Gastrocnemius medialis (tissue), 4 donors: ENCODE measurements around the gene GGACT. TPM values are rescaled to one million over a fixed set of nuclear protein-coding genes. Genes with fewer than 3 reads are reported as not detected.

Source experiments
- ATAC-seq, 2 donors: fragments of 150-250 bp; one replicate each; pipeline ENCODE4 v1.9.1; 2016
- DNase-seq, 2 donors: peaks; one replicate each; pipeline ENCODE4 v3.0.0-alpha.2; 2019
- H3K27ac ChIP-seq, 4 donors: fragments of 200-600 bp; sonication (generic); 1 replicate in 1 of 4; 2 replicates in 3 of 4; pipeline ENCODE4 v1.5.1; 2016 to 2018; ENCODE audit warnings: mild to moderate bottlenecking in 2 of 4, moderate library complexity in 1 of 4
- H3K27me3 ChIP-seq, 3 donors: fragments of 200-600 bp; sonication (generic) in 2 of 3; 1 replicate in 1 of 3; 2 replicates in 2 of 3; pipeline versions ENCODE4 v1.5.1 to v1.6.0; 2016 to 2019; ENCODE audit warnings: mild to moderate bottlenecking in 1 of 3, moderate library complexity in 1 of 3
- H3K36me3 ChIP-seq, 2 donors: fragments of 200-600 bp; sonication (generic) in 1 of 2; one replicate each; pipeline ENCODE4 v1.5.1; 2017 to 2018
- H3K4me1 ChIP-seq, 2 donors: fragments of 200-600 bp; sonication (generic) in 1 of 2; one replicate each; pipeline ENCODE4 v1.5.1; 2016 to 2017; ENCODE audit warnings: mild to moderate bottlenecking in 2 of 2
- H3K4me3 ChIP-seq, 4 donors: fragments of 200-600 bp; sonication (generic) in 3 of 4; 1 replicate in 1 of 4; 2 replicates in 3 of 4; pipeline ENCODE4 v1.5.1; 2016 to 2019; ENCODE audit warnings: mild to moderate bottlenecking in 2 of 4
- H3K9me3 ChIP-seq, 3 donors: fragments of 200-600 bp; sonication (generic) in 2 of 3; 1 replicate in 1 of 3; 2 replicates in 2 of 3; pipeline ENCODE4 v1.5.1; 2016 to 2019
- POLR2A ChIP-seq, 2 donors: fragments of 450-650 bp; IDR thresholded peaks; one replicate each; pipeline ENCODE4 v1.6.1; 2017; ENCODE audit warnings: antibody characterized with exemption in 2 of 2, mild to moderate bottlenecking in 2 of 2, moderate library complexity in 2 of 2
- in situ Hi-C, 4 donors: fragments of 200-750 bp; cut with MboI; loops; one replicate each; pipeline versions ENCODE4 v1.15.0 to v1.8.0; 2017; ENCODE audit warnings: low sequenced_read_pairs in 4 of 4
- intact Hi-C: fragments of 100-400 bp; cut with DNase I; formaldehyde crosslinking; loops from one replicate; pipeline ENCODE4 v1.15.1; 2023; ENCODE audit warnings: low total_unique reads
- total RNA-seq, 4 donors: library from RNA; depleted of rRNA; stranded (reverse); fragments of >200 nt; gene quantifications; one replicate each; pipeline versions ENCODE4 v1.1.0 to v1.2.3, GENCODE V29; 2016
- TF ChIP-seq, protein P1 (sequence below), 5 experiments: fragments of 450-650 bp in 3 of 5; fragments of 200-600 bp in 2 of 5; sonication (generic) in 2 of 5; IDR thresholded peaks in 4 of 5; conservative IDR thresholded peaks in 1 of 5; 1 replicate in 4 of 5; 2 replicates in 1 of 5; pipeline ENCODE4 v1.5.1; 2016 to 2019; ENCODE audit warnings: antibody characterized with exemption in 5 of 5, mild to moderate bottlenecking in 3 of 5, moderate library complexity in 3 of 5

GGACT gene
- total RNA-seq, 4 donors from 2014 or later: 0.56 to 1.5 (median 0.83) TPM

DNA sequence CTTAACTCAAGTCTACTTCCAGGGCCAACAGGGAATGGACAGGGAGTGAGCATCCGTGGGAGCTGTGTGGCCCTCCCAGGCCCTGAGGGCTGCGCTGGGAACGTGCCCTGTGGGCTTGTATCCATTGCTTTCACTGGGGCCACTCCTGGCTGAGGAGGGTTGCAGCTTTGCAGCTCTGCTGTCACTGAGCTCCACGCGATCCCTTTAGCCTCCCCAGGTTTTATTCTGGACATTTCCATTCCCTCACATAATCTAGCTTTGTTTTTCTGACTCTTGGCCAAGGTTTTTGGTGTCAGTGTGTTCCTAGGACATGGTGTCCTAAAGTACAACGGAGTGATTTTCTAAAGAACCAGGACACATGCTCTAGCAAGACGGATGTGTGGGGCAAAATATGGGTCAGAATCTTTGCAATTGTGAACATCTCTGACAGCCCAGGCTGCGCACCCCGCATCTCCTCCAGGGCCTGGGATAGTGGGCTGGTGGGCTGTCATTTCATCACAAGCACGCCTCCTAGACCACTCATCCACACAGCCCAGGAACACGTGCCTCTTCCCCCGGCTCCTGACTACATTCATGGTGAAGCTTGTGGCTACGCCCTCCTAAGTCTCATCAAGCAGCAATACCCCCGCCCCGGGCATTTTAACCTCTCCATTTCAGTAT, 28.0 kb downstream of the GGACT start:
- peaks cover 8 to 13% of the 10 kb centered on the region in 2 donors for H3K4me1 ChIP-seq
- in situ Hi-C loops: no loop called here
- no peaks in the 10 kb centered on the region for H3K9me3 ChIP-seq
- no peak for TF ChIP-seq POLR2A (IDR thresholded peaks at IDR 0.05)
- TF ChIP-seq, protein P1, sequence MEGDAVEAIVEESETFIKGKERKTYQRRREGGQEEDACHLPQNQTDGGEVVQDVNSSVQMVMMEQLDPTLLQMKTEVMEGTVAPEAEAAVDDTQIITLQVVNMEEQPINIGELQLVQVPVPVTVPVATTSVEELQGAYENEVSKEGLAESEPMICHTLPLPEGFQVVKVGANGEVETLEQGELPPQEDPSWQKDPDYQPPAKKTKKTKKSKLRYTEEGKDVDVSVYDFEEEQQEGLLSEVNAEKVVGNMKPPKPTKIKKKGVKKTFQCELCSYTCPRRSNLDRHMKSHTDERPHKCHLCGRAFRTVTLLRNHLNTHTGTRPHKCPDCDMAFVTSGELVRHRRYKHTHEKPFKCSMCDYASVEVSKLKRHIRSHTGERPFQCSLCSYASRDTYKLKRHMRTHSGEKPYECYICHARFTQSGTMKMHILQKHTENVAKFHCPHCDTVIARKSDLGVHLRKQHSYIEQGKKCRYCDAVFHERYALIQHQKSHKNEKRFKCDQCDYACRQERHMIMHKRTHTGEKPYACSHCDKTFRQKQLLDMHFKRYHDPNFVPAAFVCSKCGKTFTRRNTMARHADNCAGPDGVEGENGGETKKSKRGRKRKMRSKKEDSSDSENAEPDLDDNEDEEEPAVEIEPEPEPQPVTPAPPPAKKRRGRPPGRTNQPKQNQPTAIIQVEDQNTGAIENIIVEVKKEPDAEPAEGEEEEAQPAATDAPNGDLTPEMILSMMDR (IDR thresholded peaks at IDR 0.05 in 4 of 5, conservative IDR thresholded peaks at IDR 0.05 in 1 of 5): no peak
- no peak overlapping the region for H3K4me3 ChIP-seq
- DNase-seq (peak; percentile 10 to 32), ATAC-seq (peak; percentile 91 to 92)
- no peaks in the 10 kb centered on the region for H3K36me3 ChIP-seq
- intact Hi-C loops: no loop called here
- peak overlapping the region; percentile 28 to 76 (median 58) for H3K27ac ChIP-seq
- H3K27me3 ChIP-seq: no peaks in the 10 kb centered on the region

DNA sequence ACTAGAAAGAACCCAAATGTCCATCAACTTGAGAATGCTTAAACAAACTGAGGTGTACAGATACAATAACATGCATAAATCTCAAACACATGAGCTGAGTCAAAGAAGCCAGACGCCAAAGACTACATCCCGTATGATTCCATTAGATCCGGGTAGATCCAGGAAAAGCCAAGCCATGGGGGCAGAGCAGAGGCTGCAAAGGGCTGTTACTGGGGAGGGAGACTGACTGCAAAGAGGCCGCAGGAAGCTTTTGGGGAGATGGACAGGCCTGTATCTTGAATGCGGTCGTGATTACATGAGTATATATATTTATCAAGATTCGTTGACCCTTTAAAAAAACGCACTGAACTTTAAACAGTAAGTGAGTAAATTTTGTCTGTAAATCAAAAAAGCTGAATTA, 28.7 kb downstream of the GGACT start:
- no peak for ATAC-seq
- in situ Hi-C loops: no loop called here
- intact Hi-C loops: no loop called here

DNA sequence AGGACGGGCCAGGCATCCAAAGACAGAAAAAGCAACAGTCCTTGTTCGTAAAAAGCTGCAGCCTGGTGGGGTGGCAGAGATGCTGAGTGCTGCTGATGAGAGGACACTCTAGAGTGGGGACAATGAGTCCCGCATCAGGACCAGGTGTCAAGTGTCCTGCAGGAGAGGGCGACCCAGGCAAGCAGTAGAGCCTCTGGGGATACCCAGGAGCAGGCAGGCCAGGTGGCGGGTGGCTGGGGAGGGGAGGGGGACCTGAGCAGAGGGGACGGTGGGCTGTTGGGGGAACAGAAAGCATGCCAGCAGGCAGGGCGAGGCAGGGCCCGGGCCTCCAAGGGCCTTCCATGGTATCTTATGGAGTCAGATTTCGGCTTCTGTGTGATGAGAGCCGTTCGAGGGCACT, 35.8 kb downstream of the GGACT start:
- Histone ChIP-seq H3K36me3 (no peaks in the 10 kb centered on the region), H3K27ac (no peak overlapping the region), H3K27me3 (no peaks in the 10 kb centered on the region), H3K4me3 (no peak overlapping the region), H3K4me1 (no peaks in the 10 kb centered on the region), H3K9me3 (no peaks in the 10 kb centered on the region)
- intact Hi-C loops (no loop called here), in situ Hi-C loops (no loop called here)
- DNase-seq (no peak), ATAC-seq (no peak)
- TF ChIP-seq POLR2A (IDR thresholded peaks at IDR 0.05): no peak
- TF ChIP-seq, protein P1 (IDR thresholded peaks at IDR 0.05 in 4 of 5, conservative IDR thresholded peaks at IDR 0.05 in 1 of 5): no peak

More for the DNA sequence above, 28.7 kb downstream of the GGACT start:
- no peak for DNase-seq
- no peak overlapping the region for H3K4me3 ChIP-seq
- TF ChIP-seq, protein P1 (IDR thresholded peaks at IDR 0.05 in 4 of 5, conservative IDR thresholded peaks at IDR 0.05 in 1 of 5): no peak
- TF ChIP-seq POLR2A (IDR thresholded peaks at IDR 0.05): no peak
- no peaks in the 10 kb centered on the region for H3K27me3 ChIP-seq
- H3K4me1 ChIP-seq: peaks cover 8 to 13% of the 10 kb centered on the region in 2 donors
- H3K9me3 ChIP-seq: no peaks in the 10 kb centered on the region
- no peaks in the 10 kb centered on the region for H3K36me3 ChIP-seq
- peak overlapping the region in 3 of 4 donors; percentile 50 to 76 (median 67) for H3K27ac ChIP-seq

DNA sequence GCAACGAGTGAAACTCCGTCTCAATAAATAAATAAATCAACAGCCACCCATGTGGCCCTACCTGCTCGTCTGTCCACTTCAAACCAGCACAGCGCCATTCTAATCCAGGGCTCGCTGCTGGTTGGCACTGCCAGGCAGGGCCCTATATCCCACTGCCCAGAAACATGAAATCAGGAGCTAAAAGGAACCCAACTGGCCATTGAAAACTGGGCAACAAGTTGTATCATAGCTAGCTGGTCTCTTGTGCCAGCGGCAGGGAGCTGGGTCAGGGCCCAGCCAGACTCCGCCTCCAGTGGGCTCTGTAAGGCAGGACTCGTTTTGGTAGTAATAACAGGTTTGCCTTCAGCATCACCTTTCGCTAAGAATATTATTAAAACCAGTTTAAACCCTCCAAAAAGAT, 39.3 kb downstream of the GGACT start:
- in situ Hi-C loops: no loop called here
- no peaks in the 10 kb centered on the region for H3K36me3 ChIP-seq
- no peak for DNase-seq

More for the DNA sequence above, 39.3 kb downstream of the GGACT start:
- intact Hi-C loops: no loop called here
- ATAC-seq: no peak
- Histone ChIP-seq H3K9me3 (no peaks in the 10 kb centered on the region), H3K27ac (no peak overlapping the region), H3K4me3 (no peak overlapping the region), H3K27me3 (no peaks in the 10 kb centered on the region), H3K4me1 (no peaks in the 10 kb centered on the region)
- no peak for TF ChIP-seq POLR2A (IDR thresholded peaks at IDR 0.05)
- TF ChIP-seq, protein P1 (IDR thresholded peaks at IDR 0.05 in 4 of 5, conservative IDR thresholded peaks at IDR 0.05 in 1 of 5): no peak
